GM21381 (cell line): Measurements from ENCODE around the gene ZFPL1.
"Not testable (repeated sequence)": the region's sequence is repeated elsewhere in the genome, so short reads cannot be mapped to it uniquely, and the experiment has no call there.

Source experiments
- ATAC-seq: cut with Tn5 transposase; IDR thresholded peaks from one replicate; pipeline ENCODE4 v1.9.1; 2021; ENCODE audit warnings: mild to moderate bottlenecking, moderate library complexity; ENCODE audit not compliant: unreplicated experiment

Gene ZFPL1

DNA sequence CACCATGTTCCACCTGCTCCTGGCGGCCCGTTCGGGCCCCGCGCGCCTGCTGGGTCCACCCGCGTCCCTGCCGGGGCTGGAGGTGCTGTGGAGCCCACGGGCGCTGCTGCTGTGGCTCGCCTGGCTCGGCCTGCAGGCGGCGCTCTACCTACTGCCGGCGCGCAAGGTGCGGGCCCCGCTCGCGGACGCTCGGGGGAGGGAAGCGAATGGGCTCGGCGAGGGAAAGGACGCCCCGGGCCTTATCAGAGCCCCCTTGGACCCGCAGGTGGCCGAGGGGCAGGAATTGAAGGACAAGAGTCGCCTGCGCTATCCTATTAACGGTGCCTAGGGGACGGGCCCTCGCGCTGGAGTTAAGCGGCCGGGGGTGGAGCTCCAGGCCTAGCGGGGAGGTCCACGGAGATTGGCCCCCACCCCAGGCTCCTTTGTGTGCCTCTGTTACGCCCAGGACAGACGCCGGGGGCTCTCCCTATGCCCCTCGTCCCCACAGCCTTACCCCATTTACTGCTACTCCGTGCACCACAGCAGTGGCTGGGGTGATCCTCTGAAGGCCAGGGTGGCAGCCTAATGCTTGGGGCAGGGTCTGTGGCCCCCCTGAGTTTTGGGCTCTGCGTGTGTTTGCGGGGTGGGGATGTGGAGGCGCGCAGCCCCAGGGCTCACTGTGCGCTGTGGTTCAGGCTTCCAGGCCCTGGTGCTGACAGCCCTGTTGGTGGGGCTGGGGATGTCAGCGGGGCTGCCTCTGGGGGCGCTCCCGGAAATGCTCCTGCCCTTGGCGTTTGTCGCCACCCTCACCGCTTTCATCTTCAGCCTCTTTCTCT is 28.7 kb downstream of the ZFPL1 start:
- no peak for ATAC-seq

DNA sequence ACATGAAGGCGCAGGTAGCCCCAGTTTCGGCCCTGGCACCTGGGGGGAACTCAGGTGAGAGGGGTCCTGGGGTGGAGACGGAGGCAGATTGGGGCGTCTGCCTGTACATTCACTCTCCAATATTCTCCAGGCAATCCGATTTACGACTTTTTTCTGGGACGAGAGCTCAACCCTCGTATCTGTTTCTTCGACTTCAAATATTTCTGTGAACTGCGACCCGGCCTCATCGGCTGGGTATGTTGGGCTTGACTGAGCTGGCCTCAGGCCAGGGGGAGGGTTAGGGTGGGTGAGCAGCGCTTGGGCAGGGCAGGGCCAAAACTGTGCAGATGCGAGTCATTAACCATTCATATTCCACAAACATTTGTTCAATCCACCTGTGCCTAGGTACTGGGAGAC is 29.3 kb downstream of the ZFPL1 start:
- no peak for ATAC-seq

DNA sequence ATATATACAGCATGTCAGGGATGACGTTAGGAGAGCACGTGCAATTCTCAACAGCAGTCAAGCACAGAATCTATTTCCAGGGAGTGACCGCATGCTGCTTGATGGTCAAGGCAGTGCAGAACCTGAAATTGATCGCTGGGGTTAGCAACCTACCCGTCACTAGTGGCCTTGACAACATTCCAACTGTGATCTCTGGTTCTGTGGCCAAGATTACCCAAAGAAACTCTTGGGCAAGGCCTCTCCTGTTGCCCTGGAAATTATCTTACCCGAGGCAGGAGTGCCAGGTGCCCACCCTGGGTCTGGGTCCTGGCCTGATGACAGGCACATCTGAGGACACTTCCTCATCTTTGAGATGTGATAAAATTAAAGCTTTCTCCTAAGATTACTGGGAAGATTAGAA is 29.8 kb downstream of the ZFPL1 start:
- no peak for ATAC-seq

DNA sequence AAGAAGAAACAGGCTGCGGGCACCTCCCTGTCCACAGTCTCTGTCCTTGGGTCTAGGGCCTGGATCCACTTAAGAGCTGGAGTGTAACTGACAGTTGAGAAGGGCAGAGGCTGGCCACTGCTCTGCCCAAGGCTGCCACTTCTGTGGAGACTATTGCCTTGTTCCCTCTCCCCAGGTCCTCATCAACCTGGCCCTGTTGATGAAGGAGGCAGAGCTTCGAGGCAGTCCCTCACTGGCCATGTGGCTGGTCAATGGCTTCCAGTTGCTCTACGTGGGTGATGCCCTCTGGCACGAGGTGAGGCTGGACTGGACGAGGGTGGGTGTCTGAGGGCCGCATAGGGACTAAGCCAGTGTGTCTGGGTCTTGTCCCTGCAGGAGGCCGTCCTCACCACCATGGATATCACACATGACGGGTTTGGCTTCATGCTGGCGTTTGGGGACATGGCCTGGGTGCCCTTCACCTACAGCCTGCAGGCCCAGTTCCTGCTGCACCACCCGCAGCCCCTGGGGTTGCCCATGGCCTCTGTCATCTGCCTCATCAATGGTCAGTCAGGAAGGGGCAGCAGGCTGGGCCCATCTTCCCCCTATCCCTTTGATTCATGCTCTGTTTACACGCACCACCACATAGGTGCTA is 30.6 kb downstream of the ZFPL1 start:
- ATAC-seq, result no peak

DNA sequence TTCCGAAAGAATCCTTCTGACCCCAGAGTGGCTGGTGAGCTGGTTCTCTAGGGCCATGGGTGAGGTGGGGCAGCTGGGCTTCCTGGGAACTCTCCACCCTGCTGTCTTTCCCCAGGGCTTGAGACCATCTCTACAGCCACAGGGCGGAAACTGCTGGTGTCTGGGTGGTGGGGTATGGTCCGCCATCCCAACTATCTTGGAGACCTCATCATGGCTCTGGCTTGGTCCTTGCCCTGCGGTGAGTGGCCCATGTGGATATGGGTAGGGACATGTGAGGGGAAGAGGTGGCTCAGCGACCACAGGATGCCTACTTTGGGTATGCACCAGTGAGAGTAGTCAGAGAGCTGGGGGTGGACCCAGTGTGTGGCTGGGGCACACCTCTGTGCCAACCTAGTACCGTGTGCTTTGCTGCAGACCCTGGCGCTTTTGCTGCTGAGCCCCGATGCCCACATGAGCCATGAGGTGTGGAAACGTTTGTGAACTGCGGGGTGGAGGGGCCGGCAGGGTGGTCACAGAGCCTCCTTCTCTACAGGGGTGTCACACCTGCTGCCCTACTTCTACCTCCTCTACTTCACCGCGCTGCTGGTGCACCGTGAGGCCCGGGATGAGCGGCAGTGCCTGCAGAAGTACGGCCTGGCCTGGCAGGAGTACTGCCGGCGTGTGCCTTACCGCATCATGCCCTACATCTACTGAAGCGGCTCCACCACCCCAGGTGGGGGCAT is 31.5 kb downstream of the ZFPL1 start:
- ATAC-seq, result no peak

DNA sequence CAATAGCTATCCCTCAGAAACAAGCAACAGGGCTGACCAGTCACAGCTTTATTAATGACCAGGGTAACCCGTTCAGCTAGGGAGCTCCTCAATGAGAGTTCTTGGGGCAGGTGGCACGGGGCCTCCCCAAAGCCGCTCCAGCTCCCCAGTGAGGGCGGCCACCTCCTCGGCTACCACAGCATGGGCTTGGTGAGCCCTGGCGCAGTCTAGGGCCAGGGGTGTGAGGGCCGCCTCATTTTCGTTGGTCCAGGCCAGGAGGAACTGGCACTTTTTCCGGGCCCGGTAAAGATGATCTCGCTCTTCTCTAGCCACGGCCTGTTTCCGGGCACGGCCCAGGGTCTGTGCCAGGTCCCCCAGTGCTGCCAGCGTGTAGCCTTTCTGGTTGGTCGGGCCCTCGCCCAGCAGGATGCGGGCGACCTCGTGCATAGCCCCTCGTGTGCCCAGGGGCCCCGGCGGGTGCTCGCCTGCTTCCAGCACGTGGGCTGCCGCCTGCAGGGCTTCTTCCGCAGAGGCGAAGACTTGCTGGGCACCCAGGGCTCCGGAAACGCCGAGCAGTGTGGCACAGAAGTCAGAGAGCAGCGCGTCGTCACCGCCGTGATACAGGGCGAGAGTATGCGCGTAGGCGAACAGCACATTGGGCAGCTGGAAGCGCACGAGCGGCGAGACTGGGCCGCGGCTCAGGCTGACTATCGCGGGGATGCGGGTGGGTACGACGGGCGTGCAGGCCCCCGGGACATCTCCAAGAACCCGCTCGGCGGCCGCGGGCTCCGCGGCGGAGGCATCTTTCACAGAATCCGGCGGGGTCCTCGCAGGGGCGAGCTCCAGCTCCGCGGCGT is 32.6 kb downstream of the ZFPL1 start:
- no peak for ATAC-seq

DNA sequence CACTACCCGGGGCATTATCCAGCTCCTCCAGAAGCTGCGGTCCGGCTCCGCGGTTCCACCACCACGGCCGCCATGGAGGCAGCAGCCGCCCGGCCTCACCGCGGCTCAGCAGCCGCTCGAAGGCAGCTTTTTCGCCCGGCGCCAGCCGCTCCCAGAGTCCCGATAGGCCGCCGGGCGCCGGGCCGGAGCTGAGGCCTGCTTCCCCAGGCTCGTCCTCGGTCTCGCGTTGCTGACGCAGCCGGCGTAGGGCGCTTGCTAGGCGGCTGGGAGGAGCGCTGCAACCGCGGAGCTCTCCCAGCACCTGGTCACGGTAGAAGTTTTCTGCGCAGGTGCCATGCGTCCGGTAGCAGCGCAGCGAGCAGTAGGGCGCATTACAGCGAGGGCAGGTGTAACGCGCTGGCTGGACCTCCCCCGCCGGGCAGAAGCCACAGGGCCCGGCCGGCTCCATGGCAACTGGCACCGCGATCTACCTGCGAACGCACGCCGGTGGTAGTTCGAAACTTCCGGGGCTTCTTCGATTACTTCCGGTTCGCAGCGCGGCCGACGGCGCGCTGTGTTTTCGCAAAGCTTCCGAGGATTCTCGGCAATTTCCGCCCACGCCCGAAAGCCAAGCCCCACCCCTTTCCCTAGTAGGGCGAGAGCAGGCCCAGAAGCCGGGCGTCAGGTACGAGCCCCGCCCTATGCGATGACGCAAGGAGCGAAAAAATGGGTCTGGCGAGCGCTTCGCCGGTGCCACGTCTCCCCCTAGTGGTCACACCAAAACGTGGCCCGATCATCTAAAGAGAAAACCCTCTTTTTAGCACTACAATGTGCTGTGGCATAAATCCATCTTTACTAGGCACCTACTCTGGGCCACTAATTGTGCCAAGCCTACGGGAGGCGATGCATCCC is 33.4 kb downstream of the ZFPL1 start, which contains the start of gene ZNHIT2:
ZNHIT2 (minus strand) TSS at position 496 of the 891 bp plus-strand sequence; CDS start at position 448, 48 bp downstream.
- ATAC-seq, result peak; percentile 61

DNA sequence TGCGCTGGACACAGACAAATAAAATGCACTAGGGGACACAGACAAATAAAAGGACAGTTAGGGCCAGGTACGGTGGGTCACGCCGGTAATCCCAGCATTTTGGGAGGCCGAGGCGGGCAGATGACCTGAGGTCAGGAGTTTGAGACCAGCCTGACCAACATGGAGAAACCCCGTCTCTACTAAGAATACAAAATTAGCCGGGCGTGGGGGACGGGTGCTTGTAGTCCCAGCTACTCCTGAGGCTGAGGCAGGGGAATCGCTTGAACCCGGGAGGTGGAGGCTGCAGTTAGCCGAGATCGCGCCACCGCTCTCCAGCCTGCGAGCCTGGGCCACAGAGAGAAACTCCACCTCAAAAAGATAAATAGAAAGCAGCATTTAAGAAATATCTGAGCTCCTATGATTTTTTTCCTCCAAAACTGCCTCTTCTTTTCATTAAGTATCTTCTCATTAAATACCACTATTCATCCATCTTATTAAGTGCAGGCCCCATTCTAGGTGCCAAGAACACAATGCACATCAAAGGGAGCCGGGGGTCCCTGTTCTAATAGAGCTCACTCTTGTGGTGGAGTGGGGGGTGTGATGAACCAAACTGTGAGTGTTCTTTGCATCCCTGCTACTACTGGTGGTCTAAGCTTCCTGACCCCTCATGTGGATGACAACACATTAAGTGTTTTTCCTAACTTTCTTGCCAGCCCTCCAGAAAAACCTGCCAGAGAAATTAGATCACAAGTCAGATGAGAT is 34.2 kb downstream of the ZFPL1 start:
- no peak for ATAC-seq

DNA sequence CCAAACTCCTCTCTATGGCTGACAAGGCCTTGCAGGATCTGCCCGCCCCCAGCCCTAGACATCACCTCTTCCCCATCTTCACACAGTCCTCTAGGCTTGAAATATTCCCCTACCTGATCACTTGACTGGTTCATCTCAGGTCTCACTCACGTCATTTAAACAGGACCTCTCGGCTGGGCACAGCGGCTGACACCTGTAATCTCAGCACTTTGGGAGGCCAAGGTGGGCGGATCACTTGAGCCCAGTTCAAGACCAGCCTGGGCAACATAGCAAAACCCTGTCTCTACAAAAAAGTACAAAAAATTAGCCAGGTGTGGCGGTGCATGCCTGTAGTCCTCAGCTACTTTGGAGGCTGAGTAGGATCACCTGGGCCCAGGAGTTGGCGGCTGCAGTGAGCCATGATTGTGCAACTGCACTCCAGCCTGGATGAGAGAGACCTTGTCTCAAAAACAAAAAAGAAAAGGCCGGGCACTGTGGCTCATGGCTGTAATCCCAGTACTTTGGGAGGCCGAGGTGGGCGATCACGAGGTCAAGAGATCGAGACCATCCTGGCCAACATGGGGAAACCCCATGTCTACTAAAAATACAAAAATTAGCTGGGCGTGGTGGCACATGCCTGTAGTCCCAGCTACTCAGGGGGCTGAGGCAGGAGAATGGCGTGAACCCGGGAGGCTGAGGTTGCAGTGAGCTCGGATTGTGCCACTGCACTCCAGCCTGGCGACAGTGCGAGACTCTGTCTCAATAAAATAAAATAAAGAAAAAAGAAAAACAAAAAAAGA is 35.1 kb downstream of the ZFPL1 start:
- not testable (repeated sequence) for ATAC-seq

DNA sequence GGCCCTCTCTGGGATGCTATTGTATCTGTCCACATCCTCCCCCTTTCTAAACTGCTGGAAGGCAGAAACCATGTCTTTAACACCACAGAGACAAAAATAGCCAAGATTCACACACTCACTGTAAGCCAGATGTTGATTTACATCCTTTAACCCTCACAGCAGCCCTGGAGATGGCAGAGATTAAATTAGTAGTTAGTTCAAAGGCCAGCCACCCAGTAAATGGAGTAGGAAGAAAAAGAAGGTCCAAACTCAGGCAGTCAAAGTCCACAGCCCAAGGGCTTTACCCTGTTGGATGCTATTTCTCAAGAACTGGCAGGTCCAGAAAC is 35.6 kb downstream of the ZFPL1 start:
- ATAC-seq, result no peak

DNA sequence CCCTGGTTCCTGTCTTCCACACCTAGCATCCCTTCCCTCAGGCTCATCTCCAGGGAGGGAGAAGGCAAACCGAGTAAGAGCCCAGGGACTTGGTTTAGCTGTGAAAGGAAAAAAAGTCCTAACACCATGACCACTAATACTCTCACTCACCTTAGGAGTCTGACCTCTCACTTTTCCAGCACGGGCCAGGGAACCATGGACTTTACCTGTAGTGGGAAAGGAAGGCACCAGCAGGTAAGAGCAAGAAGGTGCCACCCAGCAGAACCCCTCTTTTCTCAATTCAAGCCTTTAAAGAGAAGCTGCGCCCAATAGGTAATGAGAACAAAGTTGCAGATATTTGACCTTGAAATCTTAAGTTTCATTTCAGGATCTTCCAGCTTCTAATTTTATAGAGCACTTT is 36.8 kb downstream of the ZFPL1 start:
- ATAC-seq, result no peak

DNA sequence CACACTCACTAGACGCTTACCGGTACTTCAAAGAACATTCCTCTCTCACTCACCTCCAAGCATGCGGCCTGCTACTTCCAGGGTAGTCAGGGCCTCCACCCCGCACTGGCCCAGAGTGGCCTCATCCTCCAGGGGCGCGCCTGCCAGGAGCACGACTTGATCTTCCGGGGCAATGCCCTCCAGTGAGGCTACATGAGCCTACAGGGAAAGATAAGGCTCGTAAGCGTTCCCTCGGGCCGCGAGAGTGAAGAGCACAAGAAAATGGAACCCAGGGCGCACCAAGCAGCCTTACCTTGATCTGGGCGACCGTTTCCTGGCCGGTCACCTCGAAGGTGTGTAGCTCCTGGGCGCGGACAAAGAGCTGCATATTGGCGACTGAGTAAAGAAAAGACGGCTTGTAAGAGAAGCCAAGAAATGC is 37.4 kb downstream of the ZFPL1 start:
- no peak for ATAC-seq

DNA sequence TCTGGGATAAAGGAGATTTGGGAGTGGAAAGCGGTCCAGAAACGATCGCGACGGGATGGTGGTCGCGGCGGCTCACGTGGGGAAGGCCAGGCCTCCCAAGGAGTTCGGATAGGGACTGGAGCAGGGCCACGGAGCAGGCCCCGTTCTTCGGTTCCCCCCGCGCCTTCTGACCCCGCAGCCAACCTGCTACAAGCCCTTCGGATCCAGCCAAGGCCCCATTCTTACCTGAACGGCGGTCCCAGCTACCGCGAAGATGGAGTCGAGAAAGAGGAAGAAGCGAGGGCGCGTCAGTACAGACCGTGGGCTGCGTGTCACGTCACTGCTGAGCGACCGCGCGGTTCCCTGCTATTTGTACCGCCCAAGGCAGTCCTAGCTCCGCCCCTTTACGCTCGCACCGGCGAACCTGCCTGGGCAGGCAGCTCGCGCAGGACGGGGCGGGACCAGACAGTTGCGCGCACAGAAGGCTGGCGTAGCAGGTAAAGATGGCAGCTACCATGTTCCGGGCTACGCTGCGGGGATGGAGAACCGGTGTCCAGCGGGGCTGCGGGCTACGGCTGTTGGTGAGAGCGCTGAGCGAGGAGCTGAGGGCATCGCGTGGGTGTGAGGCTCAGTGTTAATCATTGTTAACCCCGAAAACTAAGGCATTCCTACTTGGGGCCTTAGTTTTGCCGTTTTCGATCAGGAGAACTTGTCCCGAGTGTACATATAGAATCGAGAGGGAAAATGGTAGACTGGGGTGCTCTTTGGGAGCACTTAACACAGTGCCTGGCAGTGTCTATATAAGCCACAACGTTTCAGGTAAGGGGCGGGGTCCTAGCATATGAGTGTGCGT is 38.1 kb downstream of the ZFPL1 start, which contains the start of the genes FAU and MRPL49:
FAU (minus strand) TSS at position 270 of the 832 bp plus-strand sequence. CDS start 321 bp downstream, outside the sequence.
MRPL49 (plus strand) TSS at position 457 of the 832 bp plus-strand sequence; CDS start at position 483, 26 bp downstream.
- peak; percentile 55 for ATAC-seq

DNA sequence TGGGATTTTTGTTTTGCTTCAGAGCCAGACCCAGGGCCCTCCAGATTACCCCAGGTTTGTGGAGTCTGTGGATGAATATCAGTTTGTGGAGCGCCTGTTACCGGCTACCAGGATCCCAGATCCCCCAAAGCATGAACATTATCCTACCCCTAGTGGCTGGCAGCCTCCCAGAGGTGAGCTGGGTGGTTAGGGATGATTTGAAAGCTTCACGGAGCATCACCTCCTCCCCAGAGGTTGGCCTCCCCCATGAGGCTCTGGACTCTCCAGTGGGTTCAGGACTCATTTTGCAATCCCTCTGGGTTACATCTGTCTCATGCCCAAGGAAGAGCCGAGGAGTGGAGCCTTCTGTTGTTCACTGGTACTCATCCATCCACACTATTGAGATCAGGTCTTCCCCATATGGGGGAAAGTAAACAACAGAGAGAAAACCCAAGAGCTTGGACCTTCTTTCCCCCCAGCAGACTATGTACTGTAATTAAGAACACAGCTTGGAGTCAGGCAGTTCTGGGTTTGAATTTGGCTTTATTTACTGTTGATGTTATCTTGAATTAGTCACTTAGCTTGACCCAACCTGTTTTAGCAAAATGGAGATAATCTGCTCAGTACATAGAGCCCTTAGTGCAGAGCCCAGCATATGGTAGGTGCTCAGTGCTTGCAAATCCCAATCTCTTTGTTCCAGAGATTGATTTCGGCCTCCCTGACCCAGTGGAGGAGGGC is 40.6 kb downstream of the ZFPL1 start:
- no peak for ATAC-seq

DNA sequence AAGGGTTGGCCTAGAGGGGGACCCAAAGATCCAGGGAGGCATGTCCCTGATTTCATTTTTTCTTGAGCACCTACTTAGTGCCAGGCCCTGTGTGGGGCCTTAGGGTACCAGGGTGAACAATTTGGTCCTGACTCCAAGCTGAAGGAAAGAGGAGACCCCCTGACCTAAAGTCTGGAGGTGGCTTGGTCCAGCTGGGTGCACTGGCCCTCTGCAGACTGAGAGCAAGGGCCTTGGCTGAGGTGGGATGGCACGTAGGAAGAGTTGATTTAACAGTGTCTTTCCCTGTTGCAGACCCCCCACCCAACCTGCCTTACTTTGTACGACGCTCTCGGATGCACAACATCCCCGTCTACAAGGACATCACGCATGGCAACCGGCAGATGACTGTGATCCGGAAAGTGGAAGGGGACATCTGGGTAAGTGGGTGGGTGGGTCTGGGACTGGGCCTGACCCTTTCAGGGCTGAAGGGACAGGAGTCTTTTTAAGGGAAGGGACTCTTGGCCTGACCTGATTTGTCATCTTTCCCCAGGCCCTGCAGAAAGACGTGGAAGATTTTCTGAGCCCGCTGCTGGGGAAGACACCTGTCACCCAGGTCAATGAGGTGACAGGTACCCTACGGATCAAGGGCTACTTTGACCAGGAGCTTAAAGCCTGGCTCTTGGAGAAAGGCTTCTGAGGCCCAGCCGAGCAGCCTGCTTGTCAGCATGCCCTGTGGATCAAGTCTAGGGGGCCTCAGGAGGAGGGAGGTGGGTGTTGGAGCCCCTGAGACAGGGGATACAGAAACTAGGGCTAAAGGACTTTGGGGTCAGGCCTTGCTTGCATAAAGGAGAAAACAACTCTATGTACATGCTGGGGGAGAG is 41.4 kb downstream of the ZFPL1 start:
- no peak for ATAC-seq
